Measurements from ENCODE around the gene TSKU. TPM values are rescaled to one million over a fixed set of nuclear protein-coding genes. Genes with fewer than 3 reads are reported as not detected.
A peak's percentile ranks its signal among the peaks of the same experiment; 100 is the strongest.

TSKU gene
- total RNA-seq, 1 donor from 2014 or later: 57.9 TPM

DNA sequence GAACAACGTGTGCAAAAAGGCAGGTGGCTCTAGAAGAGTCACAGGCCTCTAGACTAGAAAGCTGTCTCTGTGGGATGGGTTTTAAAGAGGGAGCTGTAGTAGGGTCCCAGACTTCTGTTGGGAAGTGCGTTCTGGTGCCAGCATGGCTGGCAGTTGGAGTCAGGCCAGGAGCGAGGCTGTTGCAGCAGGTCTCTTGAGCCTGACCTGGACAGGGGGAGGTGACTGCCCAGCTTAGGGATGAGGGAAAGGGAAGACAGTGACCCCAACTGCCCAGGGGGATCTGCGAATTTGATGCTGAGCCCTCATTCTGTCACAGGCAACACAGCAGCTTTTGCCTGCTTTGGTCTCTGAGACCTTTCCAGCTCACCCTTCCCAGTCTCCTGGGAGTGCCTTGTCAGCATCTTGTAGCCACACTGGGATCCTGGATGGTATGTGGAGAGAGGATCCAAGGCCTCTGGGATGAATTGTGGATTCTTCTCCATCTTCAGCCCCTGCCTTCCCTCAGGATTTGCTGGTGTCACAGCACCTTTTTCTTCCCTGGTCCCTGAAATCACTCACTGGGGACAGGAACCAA lies 3.4 kb downstream of the TSKU start:
- Mint-ChIP-seq H3K4me1 (ENCODE audit: low read depth, unreplicated experiment) (peaks cover 41% of the 10 kb centered on the region), H3K27ac (ENCODE audit: unreplicated experiment) (no peak overlapping the region), H3K9me3 (ENCODE audit: unreplicated experiment) (peaks cover 1% of the 10 kb centered on the region), H3K27me3 (ENCODE audit: low read depth, unreplicated experiment) (no peaks in the 10 kb centered on the region), H3K4me3 (ENCODE audit: unreplicated experiment) (peak overlapping the region; percentile 91), H3K36me3 (ENCODE audit: low read depth, unreplicated experiment) (peaks cover 27% of the 10 kb centered on the region)
- H4K20me1 ChIP-seq (ENCODE audit: insufficient read depth, low read length): peaks cover 70% of the 10 kb centered on the region
- no peaks in the 10 kb centered on the region for H3K27me3 ChIP-seq (ENCODE audit: insufficient read depth, low read length)
- H3K36me3 ChIP-seq (ENCODE audit: insufficient read depth, low read length): no peaks in the 10 kb centered on the region
- H3K27ac ChIP-seq (ENCODE audit: low read depth, low read length): no peak overlapping the region
- no peak for DNase-seq (ENCODE audit: low read depth)
- H2AFZ ChIP-seq (ENCODE audit: low read depth, low read length): no peak overlapping the region
- no peaks in the 10 kb centered on the region for H3K9me3 ChIP-seq (ENCODE audit: insufficient read depth, low read depth, low read length)
- TF ChIP-seq, protein P1, sequence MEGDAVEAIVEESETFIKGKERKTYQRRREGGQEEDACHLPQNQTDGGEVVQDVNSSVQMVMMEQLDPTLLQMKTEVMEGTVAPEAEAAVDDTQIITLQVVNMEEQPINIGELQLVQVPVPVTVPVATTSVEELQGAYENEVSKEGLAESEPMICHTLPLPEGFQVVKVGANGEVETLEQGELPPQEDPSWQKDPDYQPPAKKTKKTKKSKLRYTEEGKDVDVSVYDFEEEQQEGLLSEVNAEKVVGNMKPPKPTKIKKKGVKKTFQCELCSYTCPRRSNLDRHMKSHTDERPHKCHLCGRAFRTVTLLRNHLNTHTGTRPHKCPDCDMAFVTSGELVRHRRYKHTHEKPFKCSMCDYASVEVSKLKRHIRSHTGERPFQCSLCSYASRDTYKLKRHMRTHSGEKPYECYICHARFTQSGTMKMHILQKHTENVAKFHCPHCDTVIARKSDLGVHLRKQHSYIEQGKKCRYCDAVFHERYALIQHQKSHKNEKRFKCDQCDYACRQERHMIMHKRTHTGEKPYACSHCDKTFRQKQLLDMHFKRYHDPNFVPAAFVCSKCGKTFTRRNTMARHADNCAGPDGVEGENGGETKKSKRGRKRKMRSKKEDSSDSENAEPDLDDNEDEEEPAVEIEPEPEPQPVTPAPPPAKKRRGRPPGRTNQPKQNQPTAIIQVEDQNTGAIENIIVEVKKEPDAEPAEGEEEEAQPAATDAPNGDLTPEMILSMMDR (IDR thresholded peaks at IDR 0.05; ENCODE audit: insufficient read depth, low read depth, low read length): no peak
- TF ChIP-seq EZH2 (IDR thresholded peaks at IDR 0.05; ENCODE audit: insufficient read depth, low read length): no peak
- no peak overlapping the region for H3K9ac ChIP-seq (ENCODE audit: low read length)
- H3K4me2 ChIP-seq (ENCODE audit: low read length): no peak overlapping the region
- peaks cover 16% of the 10 kb centered on the region for H3K4me1 ChIP-seq (ENCODE audit: insufficient read depth, low read length)
- H3K79me2 ChIP-seq (ENCODE audit: insufficient read depth, low read length): peaks cover 80% of the 10 kb centered on the region
- FAIRE-seq: no peak
- H3K4me3 ChIP-seq (ENCODE audit: insufficient read depth, low read depth, low read length): no peak overlapping the region

DNA sequence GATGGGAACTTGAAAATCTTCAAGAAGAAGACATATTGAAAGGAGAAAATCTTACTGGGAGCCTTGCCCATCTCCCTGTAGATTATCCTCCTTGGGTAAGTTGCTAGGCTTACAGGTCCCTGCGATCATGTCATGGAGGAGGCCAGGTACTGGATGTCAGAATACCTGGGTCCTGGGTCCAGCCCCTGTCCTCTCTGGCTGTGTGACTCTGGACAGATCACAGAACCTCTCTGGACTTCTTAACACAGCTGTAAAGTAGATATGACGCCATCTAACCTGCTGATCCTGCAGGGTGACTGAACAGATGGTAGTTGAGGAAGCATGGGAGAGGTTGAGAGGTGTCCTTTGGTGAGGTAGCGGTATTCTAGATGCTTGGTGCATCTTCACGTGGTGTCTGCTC lies 4.1 kb downstream of the TSKU start:
- Histone ChIP-seq H2AFZ (ENCODE audit: low read depth, low read length) (no peak overlapping the region), H3K36me3 (ENCODE audit: insufficient read depth, low read length) (no peaks in the 10 kb centered on the region), H3K4me3 (ENCODE audit: insufficient read depth, low read depth, low read length) (no peak overlapping the region), H3K27ac (ENCODE audit: low read depth, low read length) (no peak overlapping the region), H4K20me1 (ENCODE audit: insufficient read depth, low read length) (peaks cover 78% of the 10 kb centered on the region), H3K27me3 (ENCODE audit: insufficient read depth, low read length) (no peaks in the 10 kb centered on the region), H3K9me3 (ENCODE audit: insufficient read depth, low read depth, low read length) (no peaks in the 10 kb centered on the region), H3K4me1 (ENCODE audit: insufficient read depth, low read length) (peaks cover 22% of the 10 kb centered on the region), H3K9ac (ENCODE audit: low read length) (no peak overlapping the region), H3K4me2 (ENCODE audit: low read length) (no peak overlapping the region), H3K79me2 (ENCODE audit: insufficient read depth, low read length) (peaks cover 87% of the 10 kb centered on the region)
- H3K27ac Mint-ChIP-seq (ENCODE audit: unreplicated experiment): no peak overlapping the region
- no peaks in the 10 kb centered on the region for H3K27me3 Mint-ChIP-seq (ENCODE audit: low read depth, unreplicated experiment)
- peaks cover 48% of the 10 kb centered on the region for H3K4me1 Mint-ChIP-seq (ENCODE audit: low read depth, unreplicated experiment)
- no peak for FAIRE-seq
- no peak overlapping the region for H3K4me3 Mint-ChIP-seq (ENCODE audit: unreplicated experiment)
- peaks cover 7% of the 10 kb centered on the region for H3K9me3 Mint-ChIP-seq (ENCODE audit: unreplicated experiment)
- DNase-seq (ENCODE audit: low read depth): no peak
- H3K36me3 Mint-ChIP-seq (ENCODE audit: low read depth, unreplicated experiment): peaks cover 32% of the 10 kb centered on the region
- TF ChIP-seq EZH2 (IDR thresholded peaks at IDR 0.05; ENCODE audit: insufficient read depth, low read length): no peak
- TF ChIP-seq, protein P1 (IDR thresholded peaks at IDR 0.05; ENCODE audit: insufficient read depth, low read depth, low read length): no peak

DNA sequence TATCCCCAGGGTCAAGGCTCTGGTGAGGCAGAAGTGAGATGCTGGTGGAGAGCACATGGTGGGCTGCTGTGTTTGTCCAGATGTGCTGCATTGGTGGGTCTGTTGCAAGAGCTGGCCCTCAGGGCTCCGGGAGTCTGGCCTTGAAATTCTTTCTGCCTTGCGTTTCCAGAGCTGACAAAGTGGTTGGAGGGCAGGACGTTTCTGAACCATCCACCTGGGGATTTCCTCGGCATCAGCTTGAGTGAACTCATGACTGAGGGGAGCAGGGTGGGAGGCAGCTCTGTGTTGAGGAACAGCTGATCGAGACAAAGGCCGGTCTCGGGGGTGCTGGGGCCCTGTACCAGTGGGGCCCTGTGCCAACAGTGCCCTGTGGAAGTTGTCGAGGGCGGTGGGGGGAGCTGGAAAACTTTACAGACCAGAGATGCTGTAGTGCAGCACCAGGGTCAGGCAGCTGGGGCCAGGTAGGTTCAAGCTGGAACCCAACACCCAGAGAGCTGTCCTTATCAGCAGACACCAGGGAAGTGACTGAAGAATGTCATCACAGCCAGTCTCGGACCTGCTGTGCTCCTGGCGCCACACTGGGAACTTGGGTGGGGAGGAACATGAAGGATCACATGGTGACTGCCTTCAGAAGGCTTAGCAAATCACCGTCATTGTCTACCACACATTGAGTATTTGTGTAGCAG lies 4.9 kb downstream of the TSKU start:
- Histone ChIP-seq H2AFZ (ENCODE audit: low read depth, low read length) (no peak overlapping the region), H3K4me1 (ENCODE audit: insufficient read depth, low read length) (peaks cover 26% of the 10 kb centered on the region), H3K4me2 (ENCODE audit: low read length) (no peak overlapping the region), H3K9me3 (ENCODE audit: insufficient read depth, low read depth, low read length) (peaks cover 2% of the 10 kb centered on the region), H3K36me3 (ENCODE audit: insufficient read depth, low read length) (no peaks in the 10 kb centered on the region), H3K4me3 (ENCODE audit: insufficient read depth, low read depth, low read length) (no peak overlapping the region), H3K79me2 (ENCODE audit: insufficient read depth, low read length) (peaks cover 95% of the 10 kb centered on the region), H4K20me1 (ENCODE audit: insufficient read depth, low read length) (peaks cover 86% of the 10 kb centered on the region), H3K27me3 (ENCODE audit: insufficient read depth, low read length) (no peaks in the 10 kb centered on the region), H3K9ac (ENCODE audit: low read length) (no peak overlapping the region), H3K27ac (ENCODE audit: low read depth, low read length) (no peak overlapping the region)
- FAIRE-seq (no peak), DNase-seq (ENCODE audit: low read depth) (no peak)
- peaks cover 36% of the 10 kb centered on the region for H3K36me3 Mint-ChIP-seq (ENCODE audit: low read depth, unreplicated experiment)
- no peak overlapping the region for H3K4me3 Mint-ChIP-seq (ENCODE audit: unreplicated experiment)
- peaks cover 13% of the 10 kb centered on the region for H3K9me3 Mint-ChIP-seq (ENCODE audit: unreplicated experiment)
- no peaks in the 10 kb centered on the region for H3K27me3 Mint-ChIP-seq (ENCODE audit: low read depth, unreplicated experiment)
- no peak overlapping the region for H3K27ac Mint-ChIP-seq (ENCODE audit: unreplicated experiment)
- TF ChIP-seq EZH2 (IDR thresholded peaks at IDR 0.05; ENCODE audit: insufficient read depth, low read length): no peak
- TF ChIP-seq, protein P1 (IDR thresholded peaks at IDR 0.05; ENCODE audit: insufficient read depth, low read depth, low read length): no peak
- peaks cover 56% of the 10 kb centered on the region for H3K4me1 Mint-ChIP-seq (ENCODE audit: low read depth, unreplicated experiment)
